GM19025 (cell line): ENCODE results near the gene PLCD1.

Experiments
- ATAC-seq: cut with Tn5 transposase; IDR thresholded peaks from one replicate; pipeline ENCODE4 v1.9.1; 2021; ENCODE audit warnings: mild to moderate bottlenecking, low read depth, moderate library complexity; ENCODE audit not compliant: unreplicated experiment

PLCD1 gene

DNA sequence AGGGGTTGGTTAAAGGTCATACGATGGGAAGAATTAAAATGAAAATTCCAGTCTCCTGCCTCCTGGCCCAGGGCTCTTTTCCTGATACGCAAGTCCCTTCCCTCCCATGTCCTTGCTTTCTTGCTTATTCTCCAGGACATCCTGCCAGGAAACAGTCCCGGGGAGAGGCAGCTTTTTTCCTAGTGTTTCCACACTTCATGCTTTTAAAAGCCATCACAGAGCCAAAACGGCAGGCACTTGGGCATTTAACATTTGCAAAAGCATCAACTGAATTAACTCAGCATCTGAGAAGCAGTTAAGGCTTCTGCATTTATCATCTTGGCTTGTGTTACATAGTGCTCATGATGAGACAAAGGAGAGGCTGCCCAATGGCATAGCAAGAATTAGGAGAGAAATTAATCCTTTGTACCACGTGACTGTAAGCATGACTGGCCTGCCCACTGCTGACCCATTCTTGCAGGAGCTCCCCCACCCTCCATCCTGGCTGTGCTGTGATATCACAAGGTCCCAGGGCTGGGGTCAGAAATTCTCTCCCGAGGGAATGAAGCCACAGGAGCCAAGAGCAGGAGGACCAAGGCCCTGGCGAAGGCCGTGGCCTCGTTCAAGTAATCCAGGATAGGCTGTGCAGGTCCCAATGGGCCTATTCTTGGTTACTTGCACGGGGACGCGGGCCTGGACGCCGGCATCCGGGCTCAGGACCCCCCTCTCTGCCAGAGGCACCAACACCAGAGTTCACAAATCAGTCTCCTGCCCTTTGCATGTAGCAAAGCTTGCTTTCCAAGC is 60.4 kb downstream of the PLCD1 start:
- no peak for ATAC-seq

DNA sequence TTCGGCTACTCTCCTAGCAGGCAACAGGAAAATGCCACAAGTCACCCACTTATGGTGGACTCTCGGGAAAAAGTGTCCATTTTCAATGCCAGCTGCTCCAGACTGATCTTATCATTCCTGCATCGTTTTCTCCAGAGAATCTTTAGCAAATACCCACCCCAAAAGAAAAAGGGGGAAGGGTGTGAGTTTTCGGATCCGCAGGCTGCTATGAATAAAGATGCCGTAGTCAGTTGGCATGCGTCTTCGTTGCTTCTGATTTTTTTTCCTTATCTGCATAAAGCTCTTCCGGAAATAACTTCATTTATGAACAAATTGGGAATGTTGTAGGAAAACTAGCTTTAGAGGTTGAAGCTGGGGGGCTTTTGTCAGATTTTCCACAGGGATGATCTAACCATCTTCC is 61.2 kb downstream of the PLCD1 start:
- ATAC-seq, result no peak

DNA sequence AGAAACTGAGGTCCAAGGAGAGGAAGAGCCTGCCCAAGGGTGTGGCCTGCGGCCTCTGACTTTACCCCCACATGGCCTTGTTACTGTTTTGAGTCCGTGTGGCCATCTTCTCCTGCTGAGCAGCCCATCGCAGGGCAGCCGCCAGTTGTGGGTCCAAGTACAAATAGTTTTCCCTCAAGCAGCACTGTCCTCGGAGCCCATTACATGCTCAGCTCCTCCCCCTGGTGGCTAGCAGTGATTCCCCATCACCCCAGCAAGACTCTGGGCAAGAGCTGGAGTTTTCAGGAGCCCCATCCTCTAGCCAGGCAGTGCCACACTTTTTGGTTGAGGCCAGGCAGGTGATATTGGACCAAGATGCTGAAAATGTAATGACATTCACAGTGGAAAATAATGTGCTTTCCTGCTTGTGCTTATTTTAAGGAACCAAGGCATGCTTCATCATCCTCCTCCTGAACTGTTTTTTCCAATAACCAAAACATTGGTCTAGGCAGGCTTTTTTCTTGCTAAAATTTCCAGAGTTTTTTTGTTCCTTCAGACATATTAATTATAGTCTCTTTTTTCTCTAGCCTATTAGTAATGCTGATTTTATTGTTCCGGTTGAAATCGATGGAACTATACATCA is 62.1 kb downstream of the PLCD1 start:
- ATAC-seq, result no peak

DNA sequence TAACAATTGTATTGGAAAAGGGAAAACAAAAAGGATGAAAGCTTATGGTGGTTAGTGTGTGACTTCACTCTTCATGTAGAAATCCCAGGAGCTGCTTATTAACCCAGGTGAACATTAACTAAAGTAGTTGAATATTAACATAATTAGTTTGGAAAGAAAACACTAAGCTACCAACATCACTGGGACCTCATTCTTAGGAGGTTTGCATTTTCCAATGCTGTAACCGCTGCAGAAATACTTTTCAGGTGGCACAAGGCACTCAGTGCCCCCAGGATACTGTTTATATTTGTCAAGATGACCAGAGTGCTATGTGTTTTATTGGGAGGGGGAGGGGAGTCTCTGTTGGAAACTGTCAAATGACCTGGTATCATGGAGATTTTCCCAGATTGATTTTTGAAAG is 64.7 kb downstream of the PLCD1 start:
- no peak for ATAC-seq

DNA sequence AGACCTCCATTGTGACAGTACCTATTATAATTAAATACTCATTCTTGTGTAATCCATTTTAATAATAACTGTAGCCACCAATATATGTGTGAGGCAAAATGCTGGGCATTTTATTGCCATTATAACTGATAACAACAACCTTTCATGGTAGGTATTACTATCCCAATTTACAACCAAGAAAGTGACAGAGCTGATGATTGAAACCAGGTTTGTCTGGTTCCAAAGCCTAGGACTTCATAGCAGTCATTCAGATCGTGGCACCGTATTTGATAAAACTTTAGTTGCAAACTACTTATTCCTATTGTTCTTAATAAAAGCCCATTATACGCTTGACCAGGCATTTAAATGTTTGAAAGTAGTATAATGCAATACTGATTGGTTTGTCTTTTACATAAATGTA is 65.3 kb downstream of the PLCD1 start:
- ATAC-seq, result no peak

DNA sequence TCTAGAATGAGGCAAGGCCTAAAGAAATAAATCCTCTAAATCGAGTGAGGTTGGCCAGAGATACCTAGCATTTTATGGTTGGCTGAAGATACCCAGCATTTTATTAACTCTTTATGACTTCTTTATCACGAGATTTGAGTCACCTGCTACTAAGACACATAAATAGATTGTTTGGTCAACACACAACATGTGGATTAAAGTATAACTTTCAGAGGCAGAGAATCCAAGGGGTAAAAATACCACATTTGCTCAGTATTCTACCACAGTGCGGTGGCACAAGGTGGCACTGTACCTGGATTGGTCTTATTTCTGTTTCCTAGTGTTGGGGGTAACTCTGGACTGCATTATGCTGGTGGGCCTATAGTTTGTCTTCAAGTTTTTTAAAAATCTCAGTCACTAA is 65.8 kb downstream of the PLCD1 start:
- no peak for ATAC-seq

DNA sequence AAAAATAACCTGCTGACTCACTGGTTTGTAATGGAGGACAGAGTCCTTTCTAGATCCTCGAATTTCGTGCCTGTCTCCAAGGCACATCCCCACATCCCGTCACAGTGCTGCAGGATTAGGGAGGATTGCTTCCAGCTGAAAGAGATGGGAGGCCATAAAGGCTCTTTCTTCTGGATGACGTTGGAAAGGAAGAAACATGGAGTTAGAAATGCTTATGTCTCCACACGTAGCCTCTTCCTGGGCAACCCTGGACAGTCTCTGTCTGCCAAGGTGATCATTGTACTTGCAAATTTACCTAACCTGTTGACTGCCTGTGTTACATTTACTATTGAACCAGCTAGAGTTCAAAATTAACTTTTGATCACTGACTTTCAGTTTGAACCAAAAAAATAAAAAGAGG is 66.4 kb downstream of the PLCD1 start:
- ATAC-seq, result no peak

DNA sequence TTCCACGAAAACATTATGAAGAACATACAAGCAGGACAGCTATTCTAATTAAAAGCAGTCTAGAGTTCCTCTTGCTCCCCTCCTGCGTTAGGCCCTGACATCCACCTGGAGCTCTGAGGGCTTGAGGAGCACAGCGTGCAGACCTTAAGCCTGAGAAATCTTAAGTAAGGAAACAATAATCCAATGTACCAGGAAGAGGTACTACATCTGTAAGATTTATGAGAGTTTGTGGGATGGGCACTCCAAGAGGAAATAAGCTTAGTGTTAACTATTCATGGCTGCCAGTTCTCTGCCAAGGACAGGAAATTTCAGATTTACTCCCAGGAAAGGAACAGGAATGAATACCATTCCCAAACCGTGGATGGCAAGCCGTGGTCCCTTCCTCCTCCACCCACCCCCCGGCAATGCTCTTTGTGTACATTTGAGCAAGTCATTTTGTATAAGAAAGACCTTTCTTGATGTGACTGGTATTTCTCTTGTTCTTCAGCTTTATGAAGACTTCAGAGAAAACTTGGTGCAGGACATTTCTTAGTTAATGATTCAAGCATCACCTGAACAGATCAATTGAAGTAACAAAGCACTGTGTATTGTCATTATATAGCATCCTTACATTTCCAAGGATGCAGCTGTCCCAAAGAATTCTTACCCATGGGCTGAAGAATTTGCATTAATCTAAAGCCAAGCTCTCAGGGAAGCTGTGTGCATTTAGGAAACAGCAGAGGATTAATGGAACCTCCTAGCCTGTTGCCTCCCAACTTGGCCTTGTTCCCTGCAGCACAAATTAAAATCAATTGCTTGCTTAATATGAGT is 67.6 kb downstream of the PLCD1 start:
- no peak for ATAC-seq

DNA sequence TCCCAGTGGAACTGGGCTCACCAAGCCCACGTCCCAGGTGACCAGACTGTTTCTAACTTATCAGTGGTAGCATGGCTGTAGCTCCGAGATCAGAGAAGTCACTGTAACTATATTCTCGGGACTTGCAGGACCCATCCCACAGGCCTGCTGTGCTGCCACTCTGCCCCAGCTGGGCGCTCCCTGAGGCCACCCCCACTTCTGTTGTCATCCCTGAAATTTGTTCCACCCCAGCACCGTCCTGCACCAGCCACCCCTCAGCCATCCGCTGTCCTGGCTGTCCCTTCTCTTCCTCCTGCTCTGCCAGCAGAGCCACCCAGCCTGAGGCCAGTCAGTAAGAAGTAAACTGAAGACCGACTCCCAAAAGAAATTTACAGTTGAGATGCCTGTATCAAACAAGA is 71.9 kb downstream of the PLCD1 start:
- ATAC-seq, result no peak
